Measurements from ENCODE around the gene TRIM33.

TRIM33 gene

GRCh38 chr1:114511032-114511785, at the start of gene TRIM33:
TRIM33 (minus strand) TSS chr1:114511203; CDS start chr1:114511076, 127 bp downstream.
- DNase-seq: peak; percentile 83

DNA sequence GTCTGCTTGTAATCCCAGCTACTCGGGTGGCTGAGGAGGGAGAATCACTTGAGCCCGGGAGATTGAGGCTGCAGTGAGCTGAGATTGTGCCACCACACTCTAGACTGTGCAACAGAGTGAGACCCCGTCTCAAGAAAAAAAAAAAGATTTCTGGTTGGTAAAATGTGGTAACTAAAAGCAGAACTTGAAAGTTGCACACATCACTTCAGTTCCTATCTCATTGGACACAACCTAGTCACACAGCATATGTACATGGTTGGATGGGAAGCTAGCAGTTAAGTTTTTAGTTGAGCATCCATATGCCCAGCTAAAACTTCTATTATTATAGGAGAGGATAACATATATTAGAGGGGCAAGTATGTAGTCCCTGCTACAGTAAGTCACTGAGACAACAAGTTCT, 48.4 kb upstream of the TRIM33 start:
- no peak for DNase-seq

GRCh38 chr1:114558544-114558943, 47.5 kb upstream of the TRIM33 start:
- no peak for DNase-seq

DNA sequence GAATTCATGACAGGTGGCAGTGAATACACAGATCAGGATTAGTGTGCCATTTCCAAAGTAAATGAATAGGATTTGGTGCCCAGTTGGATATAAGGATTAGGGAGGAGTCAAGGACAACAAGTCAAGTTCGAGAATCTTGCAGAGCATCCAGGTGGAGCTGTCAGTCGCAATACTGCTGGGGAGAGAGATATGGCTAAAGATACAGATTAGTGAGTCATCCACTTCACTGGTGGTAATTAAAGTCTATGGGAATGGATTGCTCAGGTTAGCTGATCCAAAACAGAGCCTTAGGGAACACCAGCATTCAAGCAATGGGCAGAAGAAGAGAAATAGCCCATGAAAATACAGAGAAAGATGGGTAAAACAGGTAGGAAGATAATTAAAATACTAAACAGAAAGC, 43.6 kb upstream of the TRIM33 start:
- DNase-seq: no peak

DNA sequence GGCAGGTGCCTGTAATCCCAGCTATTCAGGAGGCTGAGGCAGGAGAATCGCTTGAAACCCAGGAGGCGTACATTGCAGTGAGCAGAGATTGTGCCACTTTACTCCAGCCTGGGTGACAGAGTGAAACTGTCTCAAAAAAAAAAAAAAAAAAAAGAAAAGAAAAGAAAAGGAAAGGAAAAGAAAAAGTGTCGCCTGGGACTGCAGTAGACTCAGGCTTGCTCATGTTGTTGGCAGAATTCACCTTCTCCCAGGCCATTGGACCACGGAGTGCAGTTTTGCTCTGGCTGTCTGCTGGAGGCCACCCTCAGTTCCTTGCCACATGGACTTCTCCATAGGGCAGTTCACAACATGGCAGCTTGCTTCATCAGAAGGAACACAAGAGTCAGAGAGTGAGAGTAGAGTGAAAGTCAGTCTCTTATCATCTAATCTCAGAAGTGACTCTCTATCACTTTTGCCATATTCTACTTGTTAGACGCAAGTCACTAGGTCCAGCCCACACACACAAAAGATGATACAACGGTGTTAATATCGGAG, 41.2 kb upstream of the TRIM33 start:
- no peak for DNase-seq

- no peak for DNase-seq
These were observed 40.4 kb upstream of the TRIM33 start for GRCh38 chr1:114551400-114551799.

- no peak for DNase-seq
These were observed 39.3 kb upstream of the TRIM33 start for GRCh38 chr1:114550336-114550735.

GRCh38 chr1:114549137-114549536, 38.1 kb upstream of the TRIM33 start:
- DNase-seq: no peak

DNA sequence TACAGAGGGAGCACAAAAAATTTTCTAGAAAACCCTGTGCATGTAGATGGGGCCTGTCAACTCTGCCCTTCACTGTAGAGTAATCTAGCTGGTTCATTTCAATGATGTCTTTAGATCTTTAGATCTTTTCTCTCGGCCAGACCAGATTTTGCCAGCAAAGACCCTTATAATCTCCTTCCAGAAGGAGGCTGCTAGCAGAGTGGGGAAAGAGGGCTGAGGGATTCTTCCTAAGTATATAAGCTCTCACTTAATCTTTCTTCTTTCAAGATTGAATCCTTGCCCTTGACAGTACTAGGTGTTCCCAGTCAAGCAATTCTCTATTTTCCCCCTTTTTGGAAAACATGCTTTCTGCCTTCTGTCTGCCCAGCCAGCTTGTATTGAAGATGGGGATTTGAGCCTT, 36.1 kb upstream of the TRIM33 start:
- DNase-seq: no peak

DNA sequence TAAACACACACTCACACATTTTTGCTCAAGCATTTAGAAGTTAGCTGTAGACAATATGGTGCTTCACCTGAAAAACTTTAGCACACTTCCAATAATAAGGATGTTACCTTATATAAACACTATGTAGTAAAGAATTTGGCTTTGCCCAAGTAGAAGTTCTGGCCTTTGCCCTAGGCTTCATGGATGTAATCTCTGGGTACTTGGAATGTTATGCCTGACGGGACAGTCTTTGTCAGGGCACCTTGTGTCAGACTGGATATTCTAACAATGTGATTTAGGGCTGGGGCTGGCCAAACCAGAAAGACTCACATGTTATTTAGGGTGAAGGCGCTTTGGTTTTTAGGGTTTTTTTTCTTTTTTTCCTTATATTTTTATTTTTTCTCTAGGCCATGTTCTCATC, 34.8 kb upstream of the TRIM33 start:
- no peak for DNase-seq

DNA sequence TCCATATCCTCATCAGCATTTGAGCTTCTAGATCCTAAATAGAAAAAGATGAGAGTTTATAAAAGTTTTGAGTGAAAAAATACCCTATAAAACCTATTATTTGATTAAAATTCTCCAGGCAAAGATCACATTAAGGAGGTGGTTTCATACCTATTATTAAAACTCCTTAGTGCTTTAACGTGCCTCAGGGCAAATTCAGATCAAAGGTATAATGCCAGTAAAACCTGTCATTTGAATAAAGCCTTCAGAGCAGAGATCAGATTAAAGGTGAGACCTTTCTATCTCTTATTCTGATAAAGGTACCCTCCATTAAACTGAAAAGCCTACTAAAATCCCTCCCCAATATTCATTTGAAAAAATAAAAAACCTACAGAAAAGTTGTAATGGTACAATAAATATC, 34.3 kb upstream of the TRIM33 start:
- no peak for DNase-seq

GRCh38 chr1:114540821-114541220, 29.8 kb upstream of the TRIM33 start:
- DNase-seq: no peak

- DNase-seq: no peak
These were observed 29.3 kb upstream of the TRIM33 start for GRCh38 chr1:114540272-114540671.

DNA sequence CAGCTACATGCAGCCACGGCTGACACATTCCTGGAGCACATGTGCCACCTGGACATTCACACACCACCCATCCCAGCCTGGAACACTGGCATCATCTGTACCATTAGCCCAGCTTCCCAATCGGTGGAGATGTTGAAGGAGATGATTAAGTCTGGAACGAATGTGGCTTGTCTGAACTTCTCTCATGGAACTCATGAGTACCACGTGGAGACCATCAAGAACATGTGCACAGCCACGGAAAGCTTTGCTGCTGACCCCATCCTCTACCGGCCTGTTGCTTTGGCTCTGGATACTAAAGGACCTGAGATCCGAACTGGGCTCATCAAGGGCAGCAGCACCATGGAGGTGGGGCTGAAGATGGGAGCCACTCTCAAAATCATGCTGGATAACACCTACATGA, 25.0 kb upstream of the TRIM33 start:
- DNase-seq: no peak

DNA sequence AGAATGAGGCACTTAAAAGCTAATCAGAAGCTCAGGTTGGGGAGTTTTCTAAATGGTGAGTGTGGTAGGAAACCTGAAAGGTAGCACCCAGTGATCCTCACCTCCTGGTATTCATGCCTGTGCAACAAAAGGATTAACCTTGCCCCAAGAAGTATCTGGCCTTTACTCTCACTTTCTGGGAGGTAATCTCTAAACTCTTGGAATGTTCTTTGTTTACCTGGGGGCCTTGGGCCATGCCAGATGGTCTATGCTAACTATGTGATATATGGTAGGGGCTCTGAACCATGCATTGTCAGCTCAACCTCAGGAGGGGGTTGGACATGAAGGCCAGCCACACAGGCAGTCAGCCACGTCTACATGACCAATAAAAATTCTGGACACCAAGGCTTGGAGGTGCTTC, 24.4 kb upstream of the TRIM33 start:
- DNase-seq: no peak

GRCh38 chr1:114531094-114531493, 20.1 kb upstream of the TRIM33 start:
- no peak for DNase-seq

GRCh38 chr1:114530224-114530623, 19.2 kb upstream of the TRIM33 start:
- DNase-seq: no peak

DNA sequence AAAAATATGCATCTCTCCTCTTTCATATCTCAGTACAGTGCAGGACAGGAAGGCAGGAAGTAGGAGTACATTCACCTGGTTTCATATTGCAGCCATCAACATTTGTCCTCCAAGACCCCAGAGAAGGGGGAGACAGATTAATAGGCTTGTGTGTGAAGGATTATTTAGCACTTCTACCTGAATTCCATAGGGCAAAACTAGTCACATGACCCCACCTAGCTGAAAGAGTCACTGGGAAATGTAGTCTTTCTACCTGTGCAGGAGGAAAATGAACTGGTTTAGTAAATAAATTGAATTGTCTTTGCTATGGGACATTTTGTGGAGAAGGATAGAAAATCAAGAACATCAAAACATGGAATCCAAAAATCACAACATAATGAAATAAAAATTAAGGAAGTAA, 13.9 kb upstream of the TRIM33 start:
- no peak for DNase-seq

DNA sequence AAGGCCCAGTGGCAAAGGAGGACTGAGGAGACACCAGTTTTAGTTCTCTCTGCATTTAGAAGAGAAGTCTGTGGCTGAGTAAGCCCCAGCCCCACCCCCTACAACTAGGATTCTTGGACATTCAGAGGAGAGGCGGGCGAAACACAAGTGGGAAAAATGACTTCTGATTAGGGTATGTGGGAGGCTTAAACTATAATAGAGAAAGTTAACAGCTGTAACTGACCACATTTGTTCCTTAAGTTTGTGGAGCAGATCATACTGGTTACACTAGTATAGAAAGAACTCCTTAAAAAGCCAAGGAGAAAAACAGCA, 11.2 kb upstream of the TRIM33 start:
- DNase-seq: no peak

- DNase-seq: no peak
These were observed 10.6 kb upstream of the TRIM33 start for GRCh38 chr1:114521396-114522263.

DNA sequence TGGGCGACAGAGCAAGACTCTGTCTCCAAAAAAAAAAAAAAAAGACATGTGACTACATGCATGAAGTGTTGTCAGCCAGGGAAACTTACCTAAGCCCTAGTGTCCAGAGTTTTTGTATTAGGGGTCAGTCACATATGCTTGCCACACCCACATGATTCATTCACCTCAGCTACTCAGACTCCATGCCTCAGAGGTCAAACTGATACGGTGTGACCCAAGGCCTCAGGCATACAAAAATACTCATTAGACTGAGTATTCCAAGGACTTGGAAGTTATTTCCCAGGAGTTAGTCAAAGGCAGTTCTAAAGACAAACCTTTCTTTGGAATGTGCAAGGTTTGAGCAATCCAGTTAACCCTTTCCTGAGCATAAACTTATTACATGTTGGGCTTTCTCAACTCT, 6.3 kb upstream of the TRIM33 start:
- DNase-seq: no peak

GRCh38 chr1:114512595-114513280, 1.7 kb upstream of the TRIM33 start:
- no peak for DNase-seq

- no peak for DNase-seq
These were observed 550 bp downstream of the TRIM33 start for GRCh38 chr1:114510274-114511031.
